HG02840 (cell line): Measurements from ENCODE around the gene OR4L1.
"Not testable (repeated sequence)": the region's sequence is repeated elsewhere in the genome, so short reads cannot be mapped to it uniquely, and the experiment has no call there.

Source experiments
- ATAC-seq: cut with Tn5 transposase; IDR thresholded peaks from one replicate; pipeline ENCODE4 v1.9.1; 2021; ENCODE audit warnings: mild to moderate bottlenecking, moderate library complexity, moderate number of reproducible peaks; ENCODE audit not compliant: unreplicated experiment, low FRiP score

The OR4L1 gene, protein sequence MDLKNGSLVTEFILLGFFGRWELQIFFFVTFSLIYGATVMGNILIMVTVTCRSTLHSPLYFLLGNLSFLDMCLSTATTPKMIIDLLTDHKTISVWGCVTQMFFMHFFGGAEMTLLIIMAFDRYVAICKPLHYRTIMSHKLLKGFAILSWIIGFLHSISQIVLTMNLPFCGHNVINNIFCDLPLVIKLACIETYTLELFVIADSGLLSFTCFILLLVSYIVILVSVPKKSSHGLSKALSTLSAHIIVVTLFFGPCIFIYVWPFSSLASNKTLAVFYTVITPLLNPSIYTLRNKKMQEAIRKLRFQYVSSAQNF

DNA sequence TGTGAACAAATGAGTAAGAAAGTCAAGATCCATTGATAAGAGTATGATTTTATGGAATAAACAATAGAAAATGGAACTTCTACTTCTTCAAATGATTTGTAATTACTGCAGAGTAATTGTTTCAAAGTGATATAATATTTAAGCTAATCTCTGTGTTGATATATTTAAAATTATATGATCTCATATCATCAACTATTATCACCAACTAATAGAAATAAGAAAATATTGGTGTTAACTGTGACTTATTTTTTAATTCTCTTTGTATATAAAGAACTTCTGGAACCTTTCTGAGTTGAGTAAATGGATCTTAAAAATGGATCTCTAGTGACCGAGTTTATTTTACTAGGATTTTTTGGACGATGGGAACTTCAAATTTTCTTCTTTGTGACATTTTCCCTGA, at the start of gene OR4L1:
Gene OR4L1 (plus strand): TSS at position 301 of the 400 bp plus-strand sequence. CDS start 0 bp downstream, at position 301.
- ATAC-seq = no peak

DNA sequence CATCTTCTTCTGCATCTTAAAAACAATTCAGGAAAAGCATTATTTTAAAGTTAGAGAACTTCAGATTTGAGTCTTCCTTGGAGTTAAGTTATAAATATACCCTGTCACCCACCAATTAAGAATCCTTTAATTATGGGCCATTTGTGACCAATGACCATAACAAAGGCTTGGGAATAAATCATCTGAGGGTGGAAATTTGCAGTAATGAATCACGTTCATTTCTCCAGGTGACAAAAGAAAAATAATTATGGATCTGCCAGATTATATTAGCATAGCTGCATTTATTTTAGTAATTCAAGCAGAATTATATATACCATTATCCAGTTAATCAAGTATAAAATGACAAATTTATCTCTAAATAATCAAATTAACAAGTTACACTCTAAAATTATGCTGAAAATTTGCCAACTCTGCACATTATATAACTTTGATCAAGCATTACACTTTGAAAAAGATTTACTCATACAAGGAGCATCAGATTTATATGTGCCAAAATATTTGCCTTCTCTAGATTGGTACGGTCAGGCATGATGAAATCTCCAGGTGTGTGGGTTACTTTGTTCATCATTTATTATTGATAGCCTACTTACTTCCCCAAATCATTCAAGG, 40.5 kb upstream of the OR4L1 start, which contains the start of gene OR4K14:
Gene OR4K14 (minus strand): TSS at position 51 of the 609 bp plus-strand sequence. CDS start 4,114 bp downstream, outside the sequence.
- no peak for ATAC-seq

DNA sequence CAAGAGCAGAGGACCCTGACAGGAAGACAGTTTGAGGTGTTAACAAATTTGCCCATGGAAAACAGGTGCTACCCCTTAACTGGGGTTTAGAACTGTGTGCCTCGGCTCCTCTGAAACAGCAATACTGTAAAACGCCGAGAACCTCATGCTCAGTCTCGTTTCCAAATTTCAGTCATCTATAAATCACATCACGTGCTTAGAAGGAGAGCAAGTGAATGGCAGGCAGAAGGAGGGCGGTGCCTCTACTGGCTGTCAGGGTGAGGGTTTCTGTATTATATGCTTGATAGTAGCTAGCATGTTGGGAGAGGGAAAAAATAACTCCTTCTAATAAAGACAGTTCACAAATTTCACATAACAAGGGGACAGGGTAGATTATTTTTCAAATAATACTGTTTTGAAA, 28.8 kb upstream of the OR4L1 start:
- ATAC-seq = no peak

DNA sequence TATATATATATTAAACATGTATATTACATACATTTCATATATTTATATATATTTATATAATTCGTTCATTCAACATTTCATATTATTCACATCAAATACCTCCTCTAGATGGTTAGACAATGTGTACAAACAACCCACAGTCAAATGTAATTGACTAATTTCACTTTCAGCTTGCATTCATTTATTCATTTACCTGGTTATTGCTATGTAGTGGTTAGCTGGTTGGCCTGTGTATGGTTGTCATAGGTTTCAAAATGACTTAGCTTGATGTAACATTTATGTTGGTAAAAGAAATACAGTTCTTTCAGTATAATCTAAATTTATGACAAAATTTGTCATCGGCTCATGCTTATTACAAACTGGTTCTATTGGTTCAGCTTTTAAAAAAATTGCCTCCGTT, 24.4 kb upstream of the OR4L1 start:
- no peak for ATAC-seq

DNA sequence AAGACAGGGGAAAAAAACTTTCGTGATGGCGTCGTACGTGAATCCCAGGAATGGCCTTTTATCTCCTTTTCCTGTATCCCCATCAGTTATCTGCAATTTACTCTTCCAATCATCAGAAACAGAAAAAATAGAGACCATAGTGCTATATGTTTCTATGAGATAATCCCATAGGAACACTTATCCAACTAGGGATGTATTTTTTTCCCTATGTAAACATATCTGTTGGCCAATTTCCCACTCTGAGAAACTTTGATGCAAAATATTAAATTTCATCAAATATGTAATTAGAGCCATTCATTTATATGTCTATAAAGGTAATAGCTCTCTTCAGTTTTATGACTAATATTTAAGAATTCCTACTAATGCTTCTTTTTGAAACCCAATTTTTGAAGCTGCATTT, 23.9 kb upstream of the OR4L1 start, which contains the start of gene OR4K13:
Gene OR4K13 (minus strand): TSS at position 101 of the 400 bp plus-strand sequence. CDS start 1,280 bp downstream, outside the sequence.
- no peak for ATAC-seq

DNA sequence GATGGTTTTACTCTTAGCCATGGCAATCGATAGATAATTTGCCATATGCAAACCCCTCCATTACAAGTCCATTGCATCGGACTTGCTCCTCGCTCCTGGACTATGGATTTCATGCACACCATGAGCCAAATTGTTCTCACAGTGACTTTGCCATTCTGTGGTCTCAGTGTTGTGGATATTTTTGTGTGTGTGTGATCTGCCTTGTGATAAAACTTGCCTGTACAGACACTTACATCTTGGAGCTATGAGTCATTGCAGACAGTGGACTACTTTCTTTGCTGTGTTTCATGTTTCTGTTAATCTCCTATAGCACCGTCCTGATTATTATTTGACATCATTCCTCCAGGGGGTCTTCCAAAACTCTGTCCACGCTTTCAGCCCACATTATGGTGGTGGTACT, 15.6 kb upstream of the OR4L1 start:
- no peak for ATAC-seq

DNA sequence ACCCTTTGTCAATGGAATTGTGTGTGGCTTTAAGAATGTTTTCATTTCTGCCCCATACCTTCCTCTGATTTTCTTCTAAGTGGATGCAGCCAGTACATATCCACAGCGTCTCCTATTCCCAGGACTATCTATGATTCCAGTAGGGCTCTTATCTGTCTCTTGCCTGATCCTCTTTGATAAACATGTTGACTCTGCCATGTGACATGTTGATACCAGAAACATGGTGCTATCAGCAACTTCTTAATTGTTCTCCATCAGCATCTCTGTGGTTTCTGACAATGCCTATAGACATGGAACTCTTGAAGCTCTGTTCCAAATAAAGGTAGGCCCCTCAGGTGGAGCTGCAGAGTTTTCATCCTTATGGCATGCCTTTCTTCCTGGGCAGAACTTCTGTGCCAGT, 11.6 kb upstream of the OR4L1 start:
- ATAC-seq = no peak

DNA sequence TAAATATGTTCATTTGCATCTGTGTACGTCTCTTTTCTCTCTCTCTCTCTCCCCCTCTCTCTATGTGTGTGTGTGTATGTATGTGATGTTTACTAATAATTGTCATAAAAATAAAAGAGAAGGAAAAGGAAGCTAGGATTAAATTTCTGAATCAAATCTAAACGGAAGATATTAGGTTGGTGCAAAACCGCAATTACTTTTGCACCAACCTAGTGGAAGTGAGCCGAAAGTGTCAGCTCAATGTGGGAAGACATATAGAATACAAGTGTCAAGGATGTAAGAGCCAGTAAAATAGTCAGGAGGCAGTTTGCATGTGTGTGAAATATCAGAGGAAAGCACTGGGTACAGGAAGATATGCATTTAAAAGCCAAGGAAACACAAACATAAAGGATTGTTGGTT, 32.2 kb downstream of the OR4L1 start:
- ATAC-seq = no peak

DNA sequence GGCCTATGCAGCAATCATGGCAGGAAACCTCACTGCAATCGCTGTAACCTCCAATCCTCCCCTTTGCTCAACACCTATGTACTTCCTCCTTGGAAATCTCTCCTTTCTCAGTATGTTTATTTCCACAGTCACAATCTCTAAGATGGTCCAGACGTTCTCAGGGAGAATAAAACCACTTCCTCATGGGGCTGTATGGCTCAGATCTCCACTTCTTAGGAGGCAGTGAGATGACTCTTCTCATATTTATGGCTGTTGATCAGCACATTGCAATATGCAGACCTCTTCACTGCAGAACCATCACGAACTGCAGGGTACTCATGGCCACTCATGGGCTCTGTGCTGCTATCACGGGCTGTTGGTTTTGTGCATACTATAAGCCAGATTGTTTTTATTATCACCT, 33.6 kb downstream of the OR4L1 start:
- no peak for ATAC-seq

DNA sequence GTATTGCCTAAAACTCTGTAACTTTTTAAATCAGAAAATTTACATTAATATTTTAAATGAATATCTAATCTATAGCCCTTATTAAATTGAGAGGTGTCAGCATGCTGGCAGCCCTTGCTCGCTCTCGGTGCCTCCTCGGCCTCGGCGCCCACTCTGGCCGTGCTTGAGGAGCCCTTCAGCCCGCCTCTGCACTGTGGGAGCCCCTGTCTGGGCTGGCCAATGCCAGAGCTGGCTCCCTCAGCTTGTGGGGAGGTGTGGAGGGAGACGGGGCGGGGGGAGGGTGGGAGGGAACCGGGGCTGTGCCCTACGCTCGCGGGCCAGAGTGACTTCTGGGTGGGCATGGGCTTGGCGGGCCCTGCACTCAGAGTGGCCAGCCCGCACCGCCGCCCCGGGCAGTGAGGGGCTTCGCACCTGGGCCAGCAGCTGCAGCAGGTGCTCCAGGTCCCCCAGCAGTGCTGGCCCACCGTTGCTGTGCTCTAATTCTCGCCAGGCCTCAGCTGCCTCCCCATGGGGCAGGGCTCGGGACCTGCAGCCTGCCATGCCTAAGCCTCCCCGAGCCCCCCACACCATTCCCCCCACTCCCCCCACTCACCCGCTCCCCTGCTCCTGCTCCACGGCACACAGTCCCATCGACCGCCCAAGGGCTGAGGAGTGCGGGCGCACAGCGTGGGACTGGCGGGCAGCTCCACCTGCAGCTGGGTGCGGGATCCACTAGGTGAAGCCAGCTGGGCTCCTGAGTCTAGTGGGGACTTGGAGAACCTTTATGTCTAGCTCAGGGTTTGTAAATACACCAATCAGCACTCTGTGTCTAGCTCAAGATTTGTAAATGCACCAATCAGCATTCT, 39.3 kb downstream of the OR4L1 start:
- ATAC-seq = not testable (repeated sequence)

DNA sequence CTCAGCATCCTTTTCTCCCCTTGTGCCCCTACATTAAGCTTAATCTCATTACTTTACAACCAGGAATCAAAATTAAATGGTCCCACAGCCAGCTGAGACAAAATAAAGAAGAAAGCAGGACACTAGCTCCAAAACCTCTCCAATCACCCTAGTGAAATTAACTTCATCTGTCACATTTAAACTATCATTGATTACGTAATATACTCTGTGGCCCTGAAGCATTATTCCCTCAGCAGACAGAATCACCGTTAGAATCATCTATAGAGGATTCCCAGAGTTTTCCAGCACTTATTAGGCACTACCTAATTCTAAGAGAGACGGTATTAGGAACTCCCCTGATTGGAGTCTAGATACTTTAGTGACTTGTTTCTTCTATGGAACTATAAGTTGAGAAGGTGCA, 50.6 kb downstream of the OR4L1 start, which contains the start of gene OR4K17:
Gene OR4K17 (plus strand): TSS at position 302 of the 400 bp plus-strand sequence. CDS start 6,761 bp downstream, outside the sequence.
- ATAC-seq = no peak
